ENCODE results near the gene CD4.

- TF ChIP-seq CTCF (IDR thresholded peaks at IDR 0.05) (peak in 1 of 6 experiments; percentile 1), POLR2A (IDR thresholded peaks at IDR 0.05) (peak; percentile 97 to 98)
Observed at GRCh38 chr12:6867413-6868210, 78.3 kb downstream of the CD4 start, which contains the start of gene TPI1.

Data from adrenal gland (tissue), 5 donors.